GM19025 (cell line): ENCODE measurements around the gene SGSM1.

Experiments used
- ATAC-seq: cut with Tn5 transposase; IDR thresholded peaks from one replicate; pipeline ENCODE4 v1.9.1; 2021; ENCODE audit warnings: mild to moderate bottlenecking, low read depth, moderate library complexity; ENCODE audit not compliant: unreplicated experiment

SGSM1 gene

DNA sequence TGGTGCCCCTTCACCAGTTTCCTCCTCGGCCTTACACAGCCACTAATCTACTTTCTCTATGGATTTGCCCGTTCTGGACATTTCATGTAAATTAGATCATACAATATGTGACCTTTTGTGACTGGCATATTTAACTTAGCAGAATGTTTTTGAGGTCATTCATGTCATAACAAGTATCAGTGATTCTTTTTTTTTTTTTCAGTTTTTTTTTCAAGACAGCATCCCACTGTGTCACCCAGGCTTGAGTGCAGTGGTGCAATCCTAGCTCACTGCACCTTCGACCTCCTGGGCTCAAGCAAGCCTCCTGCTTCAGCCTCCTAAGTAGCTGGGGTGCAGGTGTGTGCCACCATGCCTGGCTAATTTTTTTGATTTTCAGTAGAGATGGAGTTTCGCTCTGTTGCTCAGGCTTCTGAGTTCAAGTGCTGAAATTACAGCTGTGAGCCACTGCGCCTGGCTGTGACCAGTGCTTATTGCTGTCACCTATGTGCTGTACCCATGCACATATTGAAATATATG lies 169.2 kb downstream of the SGSM1 start:
- no peak for ATAC-seq

DNA sequence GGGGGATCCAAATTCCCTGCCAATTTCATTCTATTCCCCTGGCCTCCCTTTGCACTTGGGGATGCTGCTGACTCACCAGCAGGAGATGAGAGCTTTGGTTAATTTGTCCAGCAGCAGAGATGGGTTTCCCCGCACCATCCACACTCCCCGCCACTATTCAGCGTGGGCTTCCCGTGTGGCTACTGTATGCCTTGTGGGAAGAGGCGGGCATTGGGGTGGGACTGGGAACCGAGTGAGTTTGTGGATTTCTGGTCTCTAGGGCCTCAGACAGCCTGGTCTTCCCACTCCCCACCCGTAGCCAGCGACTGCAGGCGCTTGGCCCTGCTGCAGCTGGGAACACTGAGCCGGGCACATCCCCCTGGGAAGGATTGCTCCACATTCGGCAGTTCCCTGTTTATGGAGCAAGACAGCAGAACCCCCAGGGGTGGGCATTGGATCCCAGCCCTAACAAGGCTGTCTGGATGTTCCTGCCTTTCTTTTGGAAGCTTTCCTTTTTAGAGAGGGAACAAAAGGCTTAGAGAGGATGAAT lies 169.9 kb downstream of the SGSM1 start:
- ATAC-seq, result no peak

DNA sequence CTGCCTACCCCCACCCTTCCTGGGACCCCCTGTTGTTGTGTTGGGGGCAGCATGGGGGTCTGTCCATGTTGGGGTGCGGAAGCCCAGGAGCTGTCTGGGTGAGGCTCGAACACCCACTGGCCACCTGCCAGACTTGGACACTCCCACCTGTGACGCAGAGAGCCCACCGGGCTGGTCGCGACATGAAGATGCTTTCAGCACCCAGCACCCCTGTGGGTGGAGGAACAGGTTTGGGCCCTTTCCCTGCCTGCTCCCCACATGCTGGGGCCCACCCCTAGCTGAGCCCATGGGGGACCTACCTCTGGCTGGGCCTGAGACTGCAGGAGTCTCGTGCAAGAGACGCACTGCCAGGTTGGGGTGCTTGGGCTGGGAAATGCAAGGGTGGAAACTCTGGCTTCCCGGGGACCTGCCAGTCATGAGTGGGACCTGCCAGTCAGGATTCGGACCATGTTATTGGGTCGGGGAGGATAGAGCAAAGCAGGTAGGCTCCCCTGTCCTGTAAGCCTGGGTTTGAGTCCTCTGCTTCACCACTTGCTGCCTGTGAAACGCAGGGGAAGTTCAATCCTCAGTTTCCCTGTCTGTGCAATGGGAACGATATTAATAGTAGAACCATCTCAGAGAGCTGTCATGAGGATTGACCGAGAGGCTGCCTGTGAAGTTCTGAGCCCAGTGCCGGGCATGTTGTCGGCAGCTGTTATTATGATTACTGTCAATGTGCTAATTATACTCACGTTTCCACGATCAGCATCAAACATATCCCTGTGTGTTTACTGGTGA lies 170.6 kb downstream of the SGSM1 start:
- ATAC-seq, result no peak
